ENCODE data around the gene AIFM1.

AIFM1 gene

DNA sequence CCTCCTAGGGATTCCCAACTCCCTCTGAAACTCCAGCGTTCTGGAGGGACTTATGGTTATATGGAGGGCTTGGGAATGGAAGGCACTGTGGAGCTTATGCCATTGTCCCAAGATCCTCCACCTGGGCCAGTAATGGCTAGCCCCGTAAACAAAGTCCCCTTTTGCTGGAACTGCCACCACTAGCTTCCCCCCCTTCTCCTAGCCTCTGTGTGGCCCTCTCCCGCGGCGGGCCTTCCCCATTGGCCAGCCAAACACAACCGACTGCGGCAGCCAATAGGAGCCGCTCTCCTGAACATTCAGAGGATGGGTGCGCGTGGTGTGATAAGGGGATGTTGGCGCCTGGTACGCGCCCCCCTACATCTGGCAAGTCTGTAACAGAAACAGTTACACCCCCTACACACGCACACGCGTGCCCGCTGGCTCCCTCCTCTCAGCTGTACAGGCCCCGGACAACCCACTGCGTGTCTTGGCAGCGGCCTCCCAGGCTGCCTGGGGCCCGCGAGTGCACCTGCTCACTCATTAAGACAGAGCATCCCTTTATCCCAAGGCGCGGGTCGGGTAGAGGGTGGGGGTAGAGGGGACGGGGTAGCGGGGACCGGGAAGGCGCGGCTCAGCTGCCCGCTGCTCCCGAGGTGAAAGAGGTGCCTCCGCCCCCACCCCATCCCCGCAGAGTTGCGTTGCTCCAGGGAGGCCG is 5.3 kb upstream of the AIFM1 start:
- peak; percentile 67 for DNase-seq (ENCODE audit: low read depth, low spot score)

DNA sequence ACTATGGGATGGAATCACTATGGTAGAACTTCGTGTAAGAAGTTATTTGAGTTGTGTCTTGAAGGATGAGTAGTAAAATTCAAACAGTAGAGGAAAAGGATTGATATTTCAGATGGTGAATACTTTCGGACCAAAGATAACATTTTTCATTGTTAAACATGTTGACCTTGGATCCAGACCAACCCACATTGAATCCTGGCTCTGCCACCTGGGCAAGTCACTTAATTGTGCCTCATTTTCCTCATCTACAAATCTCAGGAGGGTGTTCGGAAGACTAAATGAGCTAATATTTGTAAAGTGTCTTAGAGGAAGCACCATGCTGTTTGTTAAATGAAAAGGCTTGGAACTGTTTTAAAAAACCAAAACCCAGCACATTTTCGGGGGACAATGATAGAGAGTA is 1.4 kb upstream of the AIFM1 start:
- no peak for DNase-seq (ENCODE audit: low read depth, low spot score)

DNA sequence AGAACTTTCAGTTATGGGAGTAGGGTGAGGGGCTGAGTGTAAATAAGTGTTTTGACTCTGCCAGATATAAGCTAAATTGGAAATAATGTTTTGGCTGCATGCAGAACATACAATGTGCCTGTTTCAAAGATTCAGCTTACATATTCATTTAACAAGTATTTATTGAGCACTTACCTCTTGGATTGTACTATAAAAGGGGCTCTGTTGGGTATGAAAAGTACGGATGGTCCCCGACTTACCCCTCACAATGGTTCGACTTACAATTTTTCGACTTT is 799 bp upstream of the AIFM1 start:
- DNase-seq (ENCODE audit: low read depth, low spot score): no peak

DNA sequence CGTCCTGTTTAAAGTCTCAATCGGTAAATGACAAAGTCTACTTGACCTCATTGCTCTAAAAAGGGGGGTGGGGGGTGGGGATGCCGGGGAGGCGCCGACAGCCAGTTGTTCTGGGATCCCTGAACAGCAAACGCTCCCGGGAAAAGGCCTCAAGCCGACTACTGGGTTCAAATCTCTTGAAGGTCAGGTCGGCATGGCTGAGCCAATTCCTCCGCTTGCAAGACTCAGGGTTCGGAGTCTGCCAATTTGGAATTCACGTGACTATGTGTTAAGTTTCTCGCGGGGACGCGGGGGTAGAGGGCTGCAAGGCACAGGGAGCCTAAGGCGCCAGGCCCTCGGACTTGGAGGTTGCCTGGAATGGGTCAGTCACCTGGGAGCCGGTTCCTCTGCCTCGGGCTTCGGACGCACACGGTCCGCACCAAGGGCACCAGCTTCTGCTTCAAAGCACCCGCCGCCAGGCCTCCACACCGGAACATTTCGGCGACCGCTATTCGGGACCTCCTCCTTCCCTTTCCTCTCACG is 399 bp downstream of the AIFM1 start:
- no peak for DNase-seq (ENCODE audit: low read depth, low spot score)

DNA sequence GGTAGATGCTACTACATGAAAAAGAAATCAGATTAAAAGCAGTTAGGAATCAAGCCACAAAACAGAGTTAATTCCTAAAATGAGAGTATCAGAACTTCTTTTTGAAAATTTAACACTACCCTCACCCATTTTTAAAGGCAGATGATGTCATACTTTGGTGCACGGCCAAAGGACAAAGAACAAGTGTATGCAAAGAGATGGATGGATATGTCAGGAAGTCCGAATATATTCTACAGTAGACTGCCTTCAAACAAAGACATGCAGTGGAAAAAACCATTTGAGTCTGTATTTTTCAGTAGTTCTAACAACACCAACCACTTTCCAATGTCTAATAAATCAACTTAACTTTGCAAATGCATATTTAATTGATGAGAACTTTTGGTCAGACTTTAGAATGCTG is 2.2 kb downstream of the AIFM1 start:
- DNase-seq (ENCODE audit: low read depth, low spot score): no peak

DNA sequence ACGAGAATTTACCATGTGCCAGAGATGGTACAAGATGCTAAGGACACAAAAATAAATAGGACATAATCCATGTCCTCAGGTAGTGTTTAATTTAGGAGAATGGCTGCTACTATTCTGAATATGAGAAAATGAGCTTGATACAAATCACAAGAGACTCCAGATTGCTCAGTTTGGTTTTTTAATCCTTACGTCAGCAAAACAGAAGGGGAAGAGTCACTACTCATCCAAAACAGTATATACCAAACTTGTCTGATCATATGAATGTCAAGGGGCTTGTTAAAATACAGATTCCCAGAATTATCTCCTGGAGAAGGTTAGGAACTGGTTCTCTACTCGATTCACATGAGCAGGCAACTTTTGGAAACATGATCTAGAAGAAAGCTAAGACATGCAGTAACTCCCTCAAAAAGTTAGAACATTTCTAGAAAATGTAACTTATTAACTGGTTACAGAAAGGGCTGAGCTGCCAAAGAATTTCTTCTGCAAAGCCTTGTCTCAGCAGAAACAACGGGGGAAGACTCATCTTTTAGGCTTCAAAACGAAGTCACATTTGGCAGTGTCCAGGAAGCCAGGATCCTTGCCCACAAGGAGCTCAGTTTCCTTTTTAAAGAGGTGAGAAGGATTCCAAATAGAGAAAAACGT is 3.4 kb downstream of the AIFM1 start:
- DNase-seq (ENCODE audit: low read depth, low spot score): no peak

DNA sequence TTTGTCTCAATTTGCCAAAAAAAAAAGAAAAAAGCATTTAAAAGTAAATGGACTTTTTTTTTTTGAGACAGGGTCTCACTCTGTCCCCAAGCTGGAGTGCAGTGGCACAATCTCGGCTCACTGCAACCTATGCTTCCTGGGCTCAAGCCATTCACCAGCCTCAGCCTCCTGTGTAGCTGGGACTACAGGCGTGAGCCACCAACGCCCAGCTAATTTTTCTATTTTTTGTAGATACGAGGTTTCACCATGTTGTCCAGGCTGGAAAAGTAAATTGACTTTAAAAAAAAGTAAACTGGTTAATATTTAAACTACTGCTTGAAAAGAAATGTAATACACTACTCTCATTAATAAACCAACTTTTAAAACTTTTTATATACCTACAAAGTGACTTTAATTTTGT is 5.9 kb downstream of the AIFM1 start:
- no peak for DNase-seq (ENCODE audit: low read depth, low spot score)

DNA sequence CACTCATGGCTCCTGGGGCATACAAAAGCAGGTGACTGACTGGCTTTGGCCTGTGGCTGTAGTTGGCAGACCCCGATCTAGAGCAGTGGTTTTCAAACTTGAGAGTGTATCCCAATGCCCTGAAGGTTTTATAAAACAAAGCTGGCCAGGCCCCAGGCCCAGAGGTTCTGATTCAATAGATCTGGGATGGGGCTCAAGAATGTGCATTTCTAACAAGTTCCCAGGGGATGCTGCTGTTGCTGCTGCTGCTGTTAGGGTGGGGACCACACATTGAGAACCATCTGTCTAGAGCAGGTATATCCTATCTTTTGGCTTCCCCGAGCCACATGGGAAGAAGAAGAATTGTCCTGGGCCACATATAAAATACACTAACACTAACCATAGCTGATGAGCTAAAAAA is 7.3 kb downstream of the AIFM1 start:
- peak; percentile 26 for DNase-seq (ENCODE audit: low read depth, low spot score)

DNA sequence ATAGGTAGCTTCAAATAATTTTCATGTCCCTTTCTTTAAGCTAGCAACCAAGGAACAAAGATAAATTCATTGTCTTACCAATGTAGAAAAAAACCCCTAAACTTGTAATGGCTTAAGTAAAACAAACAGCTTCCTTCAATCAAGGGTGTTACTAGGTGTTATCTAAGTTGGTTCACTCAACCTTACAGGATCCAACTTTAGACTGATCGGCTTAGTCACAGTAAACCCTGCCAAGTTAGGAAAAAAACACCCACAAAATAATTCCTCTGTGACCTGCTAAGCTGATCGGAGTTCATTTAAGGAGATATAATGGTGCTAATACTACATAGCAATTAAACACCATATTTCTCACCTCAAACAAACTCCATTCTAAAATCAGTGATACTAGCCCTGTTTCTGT is 10.1 kb downstream of the AIFM1 start:
- no peak for DNase-seq (ENCODE audit: low read depth, low spot score)

DNA sequence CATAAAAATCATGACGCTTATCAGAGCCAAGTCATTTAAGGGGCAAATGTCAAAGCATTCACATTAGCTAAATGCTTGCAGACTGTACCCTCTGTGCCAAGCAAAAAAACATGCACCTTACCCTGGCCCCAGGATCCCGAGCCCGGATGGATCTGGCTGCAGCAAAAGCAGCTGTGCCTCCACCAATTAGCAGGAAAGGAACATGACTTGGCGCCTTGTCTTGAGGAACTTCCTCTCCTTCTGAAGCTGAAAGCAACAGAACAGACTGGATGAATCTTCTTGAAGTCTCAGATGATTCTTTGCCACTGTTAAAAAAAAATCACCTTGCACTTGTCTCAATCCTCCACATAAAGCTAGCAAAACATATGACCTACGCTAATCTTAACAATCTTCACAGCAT is 18.0 kb downstream of the AIFM1 start:
- DNase-seq (ENCODE audit: low read depth, low spot score): no peak

DNA sequence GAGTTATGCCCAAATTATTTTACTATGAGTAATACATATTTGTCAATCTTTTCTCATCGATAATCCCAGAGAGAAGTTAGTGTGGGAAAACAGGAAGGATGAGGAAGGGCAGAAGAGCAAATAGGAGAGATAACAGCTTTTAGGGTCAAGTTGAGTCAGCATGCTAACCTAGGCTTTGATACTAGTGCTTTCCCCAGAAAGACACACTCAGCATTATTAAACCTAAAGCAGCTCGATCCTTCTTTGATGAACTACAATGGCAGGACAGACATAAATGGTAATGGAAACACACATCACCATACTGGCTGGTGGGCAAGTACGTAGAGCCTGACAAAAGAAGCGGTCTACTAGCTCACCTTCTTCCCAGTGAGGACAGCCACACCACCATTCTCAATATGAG is 20.5 kb downstream of the AIFM1 start:
- no peak for DNase-seq (ENCODE audit: low read depth, low spot score)

DNA sequence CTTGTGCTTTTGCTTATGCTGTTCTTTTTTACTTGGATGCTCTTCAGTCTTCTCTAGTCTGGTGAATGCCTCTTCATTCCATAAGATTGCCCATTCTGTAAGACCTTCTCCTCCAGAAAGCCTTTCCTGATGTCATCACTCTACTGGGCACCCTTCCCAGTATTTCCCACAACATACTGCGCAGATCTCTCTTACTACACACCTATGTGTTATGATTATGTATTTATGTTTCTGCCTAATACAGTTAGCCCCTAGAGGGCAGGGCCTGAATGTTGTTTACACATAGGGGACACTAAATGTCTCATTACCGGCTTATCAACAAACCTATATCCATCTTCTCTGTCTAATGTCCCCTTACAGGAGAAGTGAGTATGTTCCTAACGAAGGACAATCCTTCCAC is 21.1 kb downstream of the AIFM1 start:
- no peak for DNase-seq (ENCODE audit: low read depth, low spot score)

DNA sequence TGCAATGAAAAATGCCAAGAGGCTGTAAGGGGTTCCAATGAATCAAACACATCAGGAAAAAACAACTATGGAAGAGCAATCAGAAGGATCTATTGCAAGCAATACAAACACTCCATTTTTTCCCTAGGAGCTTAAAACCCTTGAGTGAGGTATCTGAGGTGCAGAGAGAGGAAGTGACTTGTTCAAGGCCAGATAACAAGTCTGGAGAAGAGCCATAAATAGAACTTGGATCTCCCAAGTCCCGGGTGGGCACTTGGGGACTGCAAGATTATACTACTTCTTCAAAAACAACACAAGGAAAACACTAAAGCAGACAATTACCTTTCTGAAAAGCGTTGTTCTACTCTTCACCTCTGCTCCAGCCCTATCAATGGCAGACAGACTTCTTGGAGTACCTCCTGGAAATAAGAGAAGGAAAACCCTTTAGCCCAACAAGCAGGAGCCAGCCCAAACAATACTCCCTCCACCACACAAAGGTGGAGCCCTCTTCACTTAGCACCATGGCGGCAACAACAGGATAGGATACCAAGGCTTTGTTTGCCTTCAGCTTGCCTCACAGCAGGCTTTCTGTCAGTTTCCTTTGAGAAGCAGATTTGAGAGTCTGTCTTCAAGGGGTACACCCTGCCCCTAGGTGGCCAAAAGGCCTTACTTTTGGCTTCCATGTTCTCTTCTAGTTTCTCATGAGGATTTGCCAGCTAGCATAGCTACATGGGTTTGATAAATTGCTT is 26.0 kb downstream of the AIFM1 start:
- DNase-seq (ENCODE audit: low read depth, low spot score): peak; percentile 78

DNA sequence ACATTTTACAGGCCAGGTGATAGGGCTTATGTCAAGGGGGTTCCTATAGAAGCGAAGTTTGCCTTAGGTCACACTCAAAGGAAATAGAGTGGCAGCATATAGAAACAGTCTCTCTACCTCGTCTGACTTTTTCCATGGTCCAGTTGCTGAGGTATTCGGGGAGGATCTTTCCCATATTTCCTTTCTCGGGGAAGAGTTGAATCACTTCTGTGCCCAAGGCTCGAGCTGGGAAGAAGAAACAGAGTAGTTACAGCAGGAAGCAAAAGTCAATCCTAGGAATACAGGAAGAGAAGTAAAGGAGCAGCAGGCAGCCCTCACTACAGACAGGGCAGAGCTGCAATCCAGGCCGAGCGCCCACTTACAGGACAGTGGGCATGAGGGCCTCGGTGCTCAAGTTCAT is 28.7 kb downstream of the AIFM1 start:
- no peak for DNase-seq (ENCODE audit: low read depth, low spot score)

DNA sequence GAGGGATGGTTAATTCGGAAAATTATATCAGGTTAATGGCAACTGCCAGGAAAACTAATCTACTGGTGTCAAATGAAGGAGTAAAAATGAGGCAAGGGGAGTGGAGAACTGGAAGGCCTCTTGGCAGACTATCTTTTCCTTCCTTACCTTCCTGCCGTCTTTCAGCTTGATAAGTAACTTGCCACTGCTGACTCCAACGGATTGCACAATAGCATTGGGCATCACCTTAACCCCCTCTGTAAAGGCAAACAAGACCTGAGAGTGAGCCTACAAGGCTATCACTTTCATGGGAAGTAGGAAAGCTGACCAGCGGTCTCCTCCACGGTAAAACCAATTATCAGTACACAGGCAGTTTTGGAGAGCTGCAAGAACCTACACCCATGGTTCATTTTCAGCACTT is 29.1 kb downstream of the AIFM1 start:
- DNase-seq (ENCODE audit: low read depth, low spot score): no peak

DNA sequence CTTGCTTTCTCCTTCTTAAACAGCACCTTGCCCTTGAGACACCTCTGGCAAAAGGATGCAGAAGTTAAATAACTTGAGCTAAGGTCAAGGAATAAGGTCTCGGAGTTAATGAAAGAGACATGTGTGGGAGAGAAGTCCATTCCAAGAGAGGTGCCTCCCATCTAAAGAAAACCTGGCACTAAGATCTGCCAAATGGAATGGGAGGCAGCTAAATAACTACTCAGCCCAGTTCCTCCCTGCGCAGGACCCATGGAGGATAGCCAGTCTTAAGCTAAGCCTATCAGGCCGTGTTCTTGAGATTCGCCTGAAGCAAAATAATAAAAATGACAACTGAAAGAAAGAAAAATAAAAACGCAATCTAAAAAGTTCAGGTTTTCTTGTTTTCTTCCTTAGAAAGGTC is 34.7 kb downstream of the AIFM1 start:
- no peak for DNase-seq (ENCODE audit: low read depth, low spot score)

DNA sequence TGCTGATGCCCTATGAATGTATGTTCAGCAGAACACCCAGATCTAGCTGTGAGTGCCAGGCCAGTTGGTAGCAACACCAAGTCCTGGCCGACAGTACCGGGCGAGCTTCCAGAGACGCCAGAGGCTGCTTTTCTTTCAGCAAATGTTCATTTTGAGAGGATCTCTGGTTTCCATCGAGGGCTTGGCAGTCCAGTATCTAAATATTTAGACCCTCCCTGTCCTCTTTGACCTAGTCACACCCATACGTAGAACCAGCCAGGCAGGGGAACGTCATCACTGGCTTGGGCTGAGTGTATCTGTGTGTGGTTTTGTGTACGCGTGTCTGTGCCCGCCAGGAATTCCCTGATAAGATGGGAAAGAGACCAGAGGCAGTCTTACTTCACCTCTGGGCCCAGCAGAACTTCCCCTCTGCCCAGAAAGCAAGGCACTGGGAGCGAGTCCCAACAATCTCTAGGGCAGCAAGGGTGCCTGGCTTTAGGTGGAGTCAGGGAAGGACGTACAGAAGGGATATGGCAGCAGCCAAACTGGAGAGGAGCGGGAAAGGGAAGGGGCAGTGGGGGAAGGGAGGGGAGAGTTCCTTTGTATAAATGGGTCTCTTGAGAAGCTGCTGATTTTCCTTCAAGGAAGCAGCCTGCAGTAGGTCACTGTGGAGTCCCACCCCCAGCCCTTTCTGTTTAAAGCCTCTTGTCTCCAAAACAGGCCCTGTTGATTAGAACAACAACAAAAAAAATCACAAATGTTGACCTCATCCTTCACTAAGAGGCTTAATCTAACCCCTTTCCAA is 40.4 kb downstream of the AIFM1 start:
- DNase-seq (ENCODE audit: low read depth, low spot score): peak; percentile 76

DNA sequence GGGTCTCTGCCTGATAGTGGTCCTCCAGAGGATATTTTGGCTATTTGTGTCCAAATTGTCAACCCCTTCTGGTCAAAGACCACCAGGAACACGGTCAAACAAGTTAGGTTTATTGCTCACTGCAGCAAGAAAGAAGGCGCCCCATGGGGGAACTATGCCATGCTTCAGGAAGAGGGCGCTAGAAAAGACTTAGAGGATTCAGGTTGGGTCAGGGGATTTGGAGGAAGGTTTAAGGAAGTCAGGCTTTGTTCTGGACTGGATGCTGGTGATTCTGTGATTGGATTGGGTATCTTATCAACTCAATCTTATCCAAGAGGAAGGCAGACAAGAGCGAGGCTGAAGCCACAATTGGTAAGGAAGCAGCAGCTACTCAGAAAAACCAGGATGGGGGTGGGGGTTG is 41.1 kb downstream of the AIFM1 start:
- DNase-seq (ENCODE audit: low read depth, low spot score): peak; percentile 18

DNA sequence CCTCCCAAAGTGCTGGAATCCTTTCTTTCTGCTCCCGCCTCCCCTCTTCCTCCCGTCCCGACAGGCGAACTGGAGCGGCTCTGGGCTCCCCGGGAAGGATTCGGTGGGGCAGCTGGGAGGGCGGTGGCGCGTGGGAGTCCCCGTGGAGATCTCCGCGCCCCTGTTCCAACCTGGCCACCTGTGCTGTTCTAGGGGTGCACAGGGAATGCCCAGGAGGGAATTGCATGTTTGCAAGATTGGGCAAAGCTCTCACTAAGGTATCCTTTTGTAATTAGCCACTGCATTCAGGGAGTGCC is 44.2 kb downstream of the AIFM1 start:
- no peak for DNase-seq (ENCODE audit: low read depth, low spot score)

DNA sequence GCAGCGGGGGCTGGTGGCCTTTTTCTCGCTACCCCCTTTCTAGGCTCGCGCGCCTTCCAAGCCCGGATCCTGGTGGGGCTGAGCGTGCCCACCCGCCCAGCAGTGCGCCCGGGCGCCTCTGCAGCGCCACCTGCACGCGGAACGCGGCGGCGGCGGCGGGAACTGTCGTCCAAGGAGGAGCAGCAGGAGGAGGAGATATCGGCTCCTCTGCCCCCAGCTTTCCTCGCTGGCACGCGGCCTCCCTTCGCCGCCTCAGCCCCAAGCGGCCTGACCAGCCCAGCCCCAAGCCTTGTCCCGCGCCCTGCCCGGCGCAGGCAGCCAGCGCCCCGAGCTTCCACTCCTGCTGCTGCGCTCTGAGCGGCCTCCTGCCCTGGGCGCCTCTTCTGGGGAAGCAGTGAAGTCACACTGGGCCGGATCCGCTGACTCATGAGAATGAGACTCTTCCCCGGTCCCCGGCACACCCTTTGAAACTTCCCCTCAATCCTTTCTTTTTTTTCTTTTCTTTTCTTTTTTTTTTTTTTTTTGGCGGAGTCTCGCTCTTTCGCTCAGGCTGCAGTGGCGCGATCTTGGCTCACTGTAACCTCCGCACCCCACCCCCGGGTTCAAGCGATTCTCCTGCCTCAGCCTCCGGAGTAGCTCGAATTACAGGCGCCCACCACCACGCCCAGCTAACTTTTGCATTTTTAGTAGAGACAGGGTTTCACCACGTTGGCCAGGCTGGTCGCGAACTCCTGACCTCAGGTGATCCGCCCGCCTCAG is 44.7 kb downstream of the AIFM1 start:
- DNase-seq (ENCODE audit: low read depth, low spot score): peak; percentile 94

DNA sequence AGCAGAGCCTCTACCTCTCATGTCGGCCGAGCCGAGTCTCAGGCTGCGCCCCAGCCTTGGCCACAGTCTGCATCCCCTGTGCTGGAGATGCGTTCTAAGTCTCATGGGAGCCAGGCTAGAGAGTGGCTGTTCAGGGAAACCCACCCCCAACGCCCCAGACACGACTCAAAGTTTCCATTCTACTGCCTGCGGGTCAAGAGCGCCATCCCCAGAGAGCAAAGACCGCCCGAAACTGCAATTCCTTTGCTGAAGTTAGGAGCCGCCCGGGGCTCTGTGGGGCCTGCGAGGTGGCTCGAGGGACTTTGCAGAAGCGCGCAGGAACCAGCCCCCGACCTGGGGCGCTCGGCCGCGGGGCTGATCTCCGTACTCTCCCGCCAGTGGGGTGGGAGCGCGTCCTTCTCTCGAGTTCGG is 45.3 kb downstream of the AIFM1 start:
- peak; percentile 85 for DNase-seq (ENCODE audit: low read depth, low spot score)
